HG03060 (cell line): ENCODE results near the gene TMEM229A.
"Not testable (repeated sequence)": the region's sequence is repeated elsewhere in the genome, so short reads cannot be mapped to it uniquely, and the experiment has no call there.

ENCODE experiments used
- ATAC-seq: cut with Tn5 transposase; IDR thresholded peaks from one replicate; pipeline ENCODE4 v1.9.1; 2021; ENCODE audit warnings: low read depth, moderate number of reproducible peaks; ENCODE audit not compliant: unreplicated experiment

The TMEM229A gene

DNA sequence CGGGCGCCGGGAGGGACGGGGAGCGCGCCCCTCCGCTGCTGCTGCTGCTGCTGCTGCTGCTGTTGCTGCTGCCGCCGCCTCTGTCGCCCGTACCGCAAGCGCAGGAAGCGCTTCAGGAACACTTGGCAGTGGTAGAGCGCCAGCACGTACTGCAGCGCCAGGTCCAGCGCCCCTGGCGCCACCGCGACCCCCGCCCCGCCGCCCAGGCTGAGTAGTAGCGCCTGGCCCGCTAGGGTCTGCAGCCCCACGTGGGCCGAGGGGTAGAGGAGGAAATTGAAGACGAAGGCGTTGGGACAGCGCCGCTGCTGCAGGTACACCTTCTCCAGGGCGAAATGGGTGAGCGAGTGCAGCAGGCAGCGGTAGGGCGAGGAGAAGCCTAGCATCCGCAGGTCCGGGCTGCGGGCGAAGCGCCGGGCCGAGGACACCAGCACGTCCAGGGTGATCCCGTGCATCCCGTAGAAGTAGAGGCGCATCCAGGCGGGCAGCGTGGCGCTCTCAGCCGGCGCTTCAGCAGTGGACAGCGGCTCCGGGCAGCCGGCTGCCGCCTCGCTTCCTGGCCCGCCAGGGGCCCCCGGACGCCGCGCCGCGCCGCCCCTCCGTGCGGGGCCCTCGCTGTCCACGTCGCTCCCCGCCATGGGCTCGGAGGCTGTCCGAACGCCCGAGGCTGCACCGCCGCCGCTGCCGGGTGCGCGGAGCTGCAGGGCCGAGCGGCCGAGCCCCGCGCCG lies at the start of gene TMEM229A:
TMEM229A (minus strand) TSS at position 699 of the 726 bp plus-strand sequence; CDS start at position 635, 64 bp downstream.
- ATAC-seq: no peak

DNA sequence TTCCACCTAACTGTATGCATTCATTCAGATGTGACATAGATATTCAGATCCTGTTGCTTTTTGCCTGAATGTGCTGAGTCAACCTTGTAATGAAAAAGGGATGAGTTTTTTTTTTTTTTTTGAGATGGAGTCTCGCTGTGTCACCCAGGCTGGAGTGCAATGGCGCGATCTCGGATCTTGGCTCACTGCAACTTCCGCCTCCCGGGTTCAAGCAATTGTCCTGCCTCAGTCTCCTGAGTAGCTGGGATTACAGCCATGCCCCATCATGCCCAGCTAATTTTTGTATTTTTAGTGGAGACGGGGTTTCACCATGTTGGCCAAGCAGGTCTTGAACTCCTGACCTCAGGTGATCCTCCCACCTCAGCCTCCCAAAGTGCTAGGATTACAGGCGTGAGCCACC lies 49.4 kb upstream of the TMEM229A start:
- not testable (repeated sequence) for ATAC-seq

DNA sequence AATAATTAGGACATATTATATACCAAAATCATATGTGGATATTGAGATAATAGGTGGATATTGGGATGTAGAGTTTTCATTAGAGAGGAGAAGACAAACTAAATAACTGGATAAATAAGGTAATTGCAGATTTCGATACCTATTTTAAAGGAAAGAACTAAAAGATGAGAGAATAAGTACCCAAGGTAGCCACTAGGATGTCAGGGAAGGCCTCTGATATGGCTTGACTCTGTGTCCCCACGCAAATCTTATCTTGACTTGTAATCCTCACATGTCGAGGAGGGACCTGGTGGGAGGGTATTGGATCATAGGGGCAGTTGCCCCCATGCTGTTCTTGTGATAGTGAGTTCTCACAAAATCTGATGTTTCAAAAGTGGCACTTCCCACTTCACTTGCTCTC lies 44.7 kb upstream of the TMEM229A start:
- ATAC-seq: no peak

DNA sequence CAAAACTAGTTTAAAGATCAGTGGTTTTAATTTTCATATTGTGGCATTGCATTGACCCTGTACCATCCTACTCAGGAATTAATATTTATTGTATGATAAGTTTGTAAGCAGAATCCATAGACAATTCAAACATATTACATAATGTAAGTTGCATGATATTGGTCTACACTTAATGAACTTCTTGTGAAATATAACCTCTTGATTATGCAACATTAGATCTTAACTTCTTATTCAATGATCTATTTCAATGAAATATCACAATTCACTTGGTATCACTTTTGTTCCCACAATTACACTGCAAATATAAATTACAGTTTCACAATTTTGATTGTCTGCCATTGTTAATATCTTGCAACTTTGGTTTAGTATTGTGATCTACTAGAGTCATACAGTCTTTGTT lies 44.0 kb upstream of the TMEM229A start:
- no peak for ATAC-seq

DNA sequence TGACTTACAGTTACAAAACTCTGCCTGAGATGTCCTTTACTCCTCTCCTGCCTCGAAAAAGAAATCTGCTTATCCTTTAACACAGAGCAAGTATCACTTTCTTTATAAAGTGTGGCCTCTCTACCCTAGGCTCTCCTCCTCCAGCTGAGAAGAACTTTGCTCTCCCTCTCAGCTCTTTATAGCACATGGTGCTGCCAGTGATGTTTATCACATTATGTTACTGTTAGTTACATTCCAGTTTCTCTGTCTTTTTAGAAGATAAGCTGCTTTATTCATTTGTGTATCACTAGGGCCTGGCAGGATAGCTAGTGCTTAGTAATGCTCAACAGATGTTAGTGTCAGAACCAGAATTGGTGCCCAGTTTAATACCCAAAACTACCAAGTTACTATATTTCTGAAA lies 41.1 kb upstream of the TMEM229A start:
- no peak for ATAC-seq

DNA sequence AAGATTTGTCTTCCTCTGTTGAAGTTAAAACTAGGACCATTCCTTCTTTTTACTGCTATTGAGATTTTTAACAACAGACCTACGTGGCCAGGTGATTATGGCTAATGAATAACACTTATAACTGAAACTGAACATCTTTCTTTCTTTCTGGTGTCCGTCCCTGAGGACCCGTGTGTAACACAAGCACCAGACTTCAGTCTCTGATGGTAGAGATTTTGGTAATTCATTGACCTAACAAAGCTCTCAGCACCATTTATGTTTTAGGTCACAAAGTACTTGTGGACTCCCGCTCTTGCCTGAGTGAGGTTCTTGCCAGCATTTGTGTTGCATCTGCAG lies 40.4 kb upstream of the TMEM229A start:
- no peak for ATAC-seq

DNA sequence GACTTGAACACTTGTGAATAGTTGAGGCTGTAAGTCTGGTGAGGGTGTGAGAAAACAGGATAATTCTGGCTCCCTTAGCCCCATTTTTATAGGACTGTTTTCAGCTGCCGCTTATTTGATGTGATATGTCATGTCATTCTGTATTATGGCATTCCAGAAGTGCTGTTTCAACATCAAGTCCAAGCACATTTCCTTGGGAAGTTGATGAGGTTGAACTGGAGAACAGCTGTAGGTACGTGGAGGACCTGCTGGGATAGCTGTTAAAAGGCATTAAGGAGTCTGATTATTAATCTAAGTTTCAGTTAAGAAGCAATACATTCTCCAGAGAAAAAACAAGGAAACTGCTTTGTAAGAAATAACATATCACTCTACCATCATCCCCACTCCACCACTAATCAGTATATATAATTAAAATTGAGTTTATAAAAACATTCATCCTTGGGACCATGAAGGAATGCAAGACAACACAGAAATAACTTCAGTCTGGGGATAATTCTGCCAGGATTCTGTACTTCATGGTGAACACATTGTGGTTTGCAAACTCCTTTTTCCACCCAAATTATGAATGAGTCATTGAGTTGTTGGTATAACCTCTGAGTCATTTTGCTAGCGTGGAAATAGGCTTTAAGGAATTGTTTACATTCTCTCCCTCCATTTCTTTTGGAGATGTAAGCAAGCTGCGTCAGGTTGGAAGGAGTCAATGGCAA lies 39.9 kb upstream of the TMEM229A start:
- ATAC-seq: no peak

DNA sequence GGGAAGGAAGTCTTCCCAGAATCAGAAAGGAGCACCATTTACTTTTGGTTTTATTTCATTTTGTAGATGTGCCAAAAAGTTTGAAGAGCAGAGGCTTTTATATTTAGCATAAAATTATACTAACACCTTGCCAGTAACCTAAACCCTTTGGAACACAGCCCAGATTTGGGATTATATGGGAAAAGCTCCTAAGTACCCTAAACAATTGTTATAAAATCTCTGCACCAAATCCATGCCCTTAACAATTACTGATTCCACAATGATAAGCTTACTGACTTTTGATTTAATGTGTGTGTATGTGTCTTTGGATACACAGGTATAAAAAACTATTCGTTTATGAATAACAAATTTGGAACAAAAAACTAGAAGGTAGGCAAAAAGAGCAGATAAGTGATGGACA lies 39.0 kb upstream of the TMEM229A start:
- ATAC-seq: no peak

DNA sequence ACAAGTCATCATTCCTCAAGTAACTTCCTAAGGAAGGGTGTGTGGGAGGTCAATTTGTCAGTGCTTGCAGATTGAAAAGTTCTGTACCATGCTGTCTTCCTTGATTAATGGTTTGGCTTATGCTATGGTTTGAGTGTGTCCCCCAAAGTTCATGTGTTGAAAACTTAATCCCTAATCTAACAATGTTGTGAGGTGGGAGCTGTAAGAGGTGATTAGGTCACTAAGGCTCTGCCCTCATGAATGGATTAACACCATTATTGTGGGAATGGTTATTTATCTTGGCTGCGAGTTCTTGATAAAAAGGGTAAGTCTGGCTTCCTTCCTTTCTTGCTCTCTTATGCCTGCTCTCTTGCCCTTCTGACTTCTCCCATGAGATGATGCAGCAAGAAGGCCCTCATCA lies 29.3 kb upstream of the TMEM229A start:
- ATAC-seq: no peak

DNA sequence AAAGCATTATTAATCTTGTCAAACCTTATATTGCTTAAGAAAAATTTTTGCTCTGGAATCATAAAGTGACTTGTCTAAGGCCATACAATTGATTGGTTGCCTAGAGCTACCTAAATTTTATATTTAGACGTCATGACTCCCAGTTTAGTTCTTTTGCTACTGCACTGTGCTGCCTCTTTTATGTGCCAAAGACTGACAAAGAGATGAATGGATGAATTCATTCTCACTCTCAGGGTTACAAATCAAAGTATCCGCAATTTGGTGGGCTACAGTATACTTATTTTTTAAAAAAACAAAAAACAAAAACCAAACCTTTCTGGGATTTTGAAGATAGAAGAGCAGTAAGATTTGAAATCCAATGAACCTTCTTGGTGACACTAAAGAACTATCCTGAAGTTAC lies 27.7 kb upstream of the TMEM229A start:
- no peak for ATAC-seq

DNA sequence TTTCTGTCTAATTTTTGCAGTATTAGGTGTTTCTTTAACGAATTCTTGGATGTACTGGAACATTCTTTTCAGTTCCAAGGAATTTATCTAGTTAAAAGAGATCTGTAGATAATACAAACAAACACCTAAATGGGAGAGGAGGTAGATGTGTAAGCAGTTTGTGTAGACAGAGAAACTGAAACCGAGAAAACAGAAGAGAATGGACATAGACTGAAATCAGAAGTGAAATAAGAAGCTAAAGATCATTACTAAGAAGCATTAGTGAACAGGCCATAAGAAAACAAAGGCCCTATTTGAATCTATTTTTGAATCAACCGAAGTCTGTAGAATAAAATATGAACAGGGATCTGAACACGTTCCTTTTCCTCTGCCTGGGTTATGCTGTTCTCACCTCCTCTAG lies 26.5 kb upstream of the TMEM229A start:
- peak; percentile 100 for ATAC-seq

DNA sequence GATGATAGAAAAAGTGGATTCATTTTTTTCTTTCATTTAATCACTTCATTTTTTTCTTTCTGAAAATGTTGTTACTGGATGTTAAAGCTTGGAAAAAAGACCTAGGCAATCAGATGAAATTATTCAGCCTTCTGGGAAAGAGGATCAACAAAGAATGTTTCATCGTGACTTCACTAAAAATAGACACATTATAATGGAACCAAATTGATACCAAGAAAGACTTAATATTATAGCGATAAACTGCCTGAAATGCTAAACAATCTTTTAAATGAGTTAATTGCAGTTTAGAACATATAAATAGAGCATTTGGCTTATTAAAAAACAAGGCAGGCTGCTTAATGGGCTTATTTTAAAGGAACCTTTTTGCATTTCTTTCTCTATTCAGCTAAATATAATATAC lies 25.6 kb upstream of the TMEM229A start:
- no peak for ATAC-seq

DNA sequence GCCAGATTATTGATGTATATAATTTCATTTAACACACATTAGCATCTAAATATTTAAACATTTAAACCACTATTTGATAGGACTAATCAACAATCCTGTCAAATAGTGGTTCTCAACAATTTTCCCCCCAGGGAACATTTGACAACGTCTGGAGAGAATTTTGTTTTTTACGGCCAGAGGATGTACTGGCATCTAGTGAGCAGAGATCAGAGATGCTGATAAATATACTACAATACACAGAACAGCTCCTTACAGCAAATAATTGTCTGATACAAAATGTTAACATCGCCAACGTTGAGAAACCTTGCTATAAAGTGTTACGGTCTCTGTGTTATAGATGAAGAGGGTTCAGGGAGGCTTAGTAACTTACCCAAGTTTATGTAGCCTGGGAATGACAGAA lies 25.0 kb upstream of the TMEM229A start:
- ATAC-seq: no peak

DNA sequence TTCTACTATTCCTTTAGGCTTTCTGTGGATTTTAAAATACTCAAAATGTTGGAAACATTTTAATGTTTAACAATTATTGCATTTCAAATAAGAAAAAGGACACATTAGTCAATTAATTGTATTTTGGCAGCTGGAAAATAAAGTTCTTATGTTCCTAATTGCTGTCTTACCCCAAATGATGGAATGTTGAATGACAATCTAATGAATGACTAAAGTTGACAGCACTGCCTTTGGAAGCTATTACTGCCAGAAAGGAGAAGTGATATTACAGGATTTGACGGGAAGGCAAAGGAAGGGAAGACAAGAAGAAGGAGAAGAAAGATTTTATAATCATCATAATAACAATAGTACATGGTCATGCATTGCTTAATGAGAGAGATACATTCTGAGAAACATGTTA lies 23.4 kb upstream of the TMEM229A start:
- no peak for ATAC-seq

DNA sequence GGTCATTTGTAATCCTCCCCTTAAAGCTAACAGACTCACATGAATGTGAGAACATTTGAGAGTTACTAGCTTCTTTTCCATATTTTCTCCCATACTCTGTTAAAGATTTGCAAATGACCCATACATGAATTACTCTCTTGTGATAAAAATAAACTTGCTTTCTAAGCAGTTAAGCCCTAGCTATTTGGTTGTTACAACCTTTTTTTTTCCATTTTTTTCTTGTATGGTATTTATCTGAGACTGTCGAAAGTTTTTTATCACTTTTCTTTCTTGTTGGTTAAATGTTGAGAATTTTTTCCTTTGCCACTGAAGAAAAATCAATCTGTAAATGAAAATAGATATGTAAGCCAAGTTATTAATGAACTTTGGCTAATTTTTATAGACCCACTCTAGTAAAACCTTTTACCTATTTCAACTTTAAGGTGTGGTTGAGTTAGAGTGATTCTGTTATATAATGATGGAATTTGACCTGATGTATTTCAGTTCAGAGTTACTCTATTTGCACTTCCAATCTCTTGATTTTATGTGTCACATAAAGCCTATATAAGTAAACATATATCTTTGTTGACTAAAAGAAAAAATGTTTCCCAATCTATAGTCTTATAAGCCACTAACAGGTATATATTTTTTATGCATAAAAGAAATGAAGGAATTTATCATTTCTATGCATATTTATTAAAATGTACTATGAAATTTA lies 19.0 kb upstream of the TMEM229A start:
- ATAC-seq: no peak

DNA sequence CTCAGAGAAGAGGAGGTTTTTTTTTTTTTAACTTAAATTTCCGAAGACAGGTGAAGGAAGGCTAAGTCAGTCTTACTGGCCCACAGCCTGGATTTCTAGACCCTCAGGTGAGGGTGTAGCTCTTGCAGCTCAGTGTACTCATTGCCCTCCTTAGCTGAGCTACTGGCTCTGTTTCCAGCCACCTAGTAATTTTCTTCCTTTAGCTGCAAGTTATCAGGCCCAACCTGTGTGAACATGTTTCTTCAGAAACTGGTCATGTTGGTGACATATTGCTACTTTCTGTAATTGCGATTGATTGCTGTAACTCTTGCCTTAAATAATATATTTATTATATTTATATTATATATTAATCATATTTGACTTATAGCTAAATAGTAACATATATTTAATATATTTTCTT lies 10.0 kb upstream of the TMEM229A start:
- ATAC-seq: no peak

DNA sequence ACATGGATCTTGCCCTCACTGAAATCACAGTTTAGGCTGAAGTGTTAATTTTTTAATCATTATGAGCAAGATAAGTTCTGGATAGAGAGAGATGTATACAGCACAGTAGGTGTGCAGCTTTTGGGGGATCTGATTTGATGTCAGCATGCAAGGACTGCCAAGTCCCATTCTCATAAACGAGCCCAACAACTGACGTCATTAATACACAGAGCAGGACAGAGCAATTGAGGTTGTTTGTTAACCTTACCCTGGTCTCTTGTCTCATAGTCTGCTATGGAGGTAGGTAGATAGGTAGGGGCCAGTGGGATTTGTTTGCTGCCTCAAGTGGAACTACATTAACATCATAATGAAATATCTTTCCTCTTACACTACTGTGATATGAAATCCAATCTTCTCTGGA lies 8.6 kb upstream of the TMEM229A start:
- no peak for ATAC-seq

DNA sequence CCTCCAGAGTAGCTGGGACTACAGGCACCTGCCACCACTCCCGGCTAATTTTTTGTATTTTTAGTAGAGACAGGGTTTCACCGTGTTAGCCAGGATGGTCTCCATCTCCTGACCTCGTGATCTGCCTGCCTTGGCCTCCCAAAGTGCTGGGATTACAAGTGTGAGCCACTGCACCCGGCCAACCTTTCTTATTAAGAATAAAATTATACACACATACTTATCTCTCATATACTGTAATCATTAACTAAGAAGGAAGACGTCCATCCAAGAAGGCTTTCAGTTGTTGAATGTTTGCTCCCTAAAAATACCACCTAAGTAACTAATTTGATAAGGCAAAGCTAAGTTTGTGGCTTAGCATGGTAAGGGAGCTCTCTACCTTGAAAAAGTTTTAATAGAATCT lies 5.0 kb upstream of the TMEM229A start:
- not testable (repeated sequence) for ATAC-seq

DNA sequence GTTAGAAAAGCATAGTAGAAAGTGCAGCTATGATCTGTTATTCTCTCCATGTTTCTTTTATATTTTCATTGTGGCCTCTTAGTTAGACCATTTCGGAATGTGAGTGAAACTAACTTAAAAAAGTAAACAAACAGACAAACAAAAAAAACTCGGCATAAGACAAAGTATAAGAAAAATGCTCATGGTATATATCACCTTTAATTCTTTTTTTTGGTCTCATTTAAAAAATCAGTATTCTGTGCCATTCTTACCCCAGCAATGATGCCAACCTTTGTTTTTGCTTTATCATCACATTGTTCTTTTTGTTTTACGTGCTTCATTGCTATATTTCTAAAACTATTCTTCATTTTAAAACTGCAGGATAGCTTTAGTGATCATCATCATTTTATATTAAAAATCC lies 2.8 kb upstream of the TMEM229A start:
- ATAC-seq: no peak

DNA sequence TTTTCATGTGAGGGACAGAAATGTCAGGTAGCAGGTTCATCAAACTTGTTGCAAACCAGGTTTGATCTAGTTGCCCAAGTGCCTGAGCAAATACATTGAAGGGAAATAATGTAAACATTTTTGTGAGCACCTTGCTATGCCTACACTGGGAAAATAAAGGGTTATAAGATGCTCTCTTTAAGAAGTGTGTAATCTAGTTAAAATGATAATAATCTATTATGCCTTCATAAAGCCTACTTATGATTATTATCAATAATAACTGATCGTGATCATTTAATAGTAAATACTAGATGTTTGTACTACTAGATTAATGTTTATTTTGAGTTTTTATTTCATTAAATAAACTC lies 1.9 kb upstream of the TMEM229A start:
- ATAC-seq: no peak

DNA sequence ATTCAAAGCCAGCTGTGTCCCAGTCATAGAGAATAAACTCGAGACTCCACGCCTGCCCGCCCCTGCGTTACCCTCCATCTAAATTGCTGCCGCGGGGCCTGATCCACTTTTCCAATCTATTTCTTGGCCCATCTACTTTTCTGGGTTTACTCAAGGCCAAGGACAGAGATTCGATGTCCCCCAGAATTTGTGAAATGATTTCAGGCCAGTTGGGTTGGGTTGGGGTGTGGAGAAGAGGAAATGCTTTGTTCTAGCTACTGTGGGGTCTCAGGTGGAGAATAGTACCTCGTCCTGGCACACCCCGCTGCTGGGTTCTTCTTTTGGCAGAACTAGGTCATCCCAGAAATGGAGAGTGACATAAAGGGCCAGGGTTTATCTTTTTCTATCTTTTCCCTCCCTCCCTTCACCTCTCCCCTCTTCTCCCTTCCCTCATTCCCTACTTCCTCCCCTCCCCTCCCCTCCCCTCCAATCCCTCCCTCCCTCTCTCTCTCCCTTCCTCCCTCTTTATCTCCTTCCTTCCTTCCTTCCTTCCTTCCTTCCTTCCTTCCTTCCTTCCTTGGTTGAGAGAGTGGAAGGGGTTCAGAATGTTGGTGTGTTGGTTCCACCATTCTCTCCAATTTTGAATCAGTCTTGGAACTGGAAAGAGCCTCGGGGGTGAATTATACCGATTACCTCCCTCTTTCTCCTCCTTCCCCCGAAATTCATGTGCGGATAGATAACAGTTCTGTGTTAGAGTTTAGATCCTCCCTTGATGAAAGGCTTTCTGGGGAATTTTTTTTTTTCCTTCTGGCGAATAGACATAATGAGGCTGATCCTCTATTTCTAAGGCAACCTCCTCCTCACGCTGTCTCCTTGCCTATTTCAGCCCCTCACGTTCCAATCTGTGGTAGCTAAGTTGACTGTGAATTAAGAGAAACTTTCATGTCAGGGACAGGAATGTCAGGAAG lies 1.2 kb upstream of the TMEM229A start:
- no peak for ATAC-seq
